ENCODE measurements around the gene PPM1E. TPM values are rescaled to one million over a fixed set of nuclear protein-coding genes. Genes with fewer than 3 reads are reported as not detected.

The PPM1E gene
- total RNA-seq, result under 1 TPM; 0.35 to 0.92 (median 0.44) TPM

GRCh38 chr17:58755577-58756245, at the start of gene PPM1E:
TSS of gene PPM1E (plus strand) at chr17:58755854.
- no peak for TF ChIP-seq CTCF (IDR thresholded peaks at IDR 0.05)
- no peak for TF ChIP-seq POLR2A (IDR thresholded peaks at IDR 0.05)
- TF ChIP-seq EP300 (IDR thresholded peaks at IDR 0.05), result no peak
- no peak for TF ChIP-seq POLR2AphosphoS5 (IDR thresholded peaks at IDR 0.05)
- no peaks in the 10 kb centered on the region for H3K9me3 ChIP-seq

GRCh38 chr17:58706351-58707140, 49.1 kb upstream of the PPM1E start:
- no peaks in the 10 kb centered on the region for H3K27me3 ChIP-seq
- no peak overlapping the region for H3K27ac ChIP-seq
- ATAC-seq, result no peak
- H3K9me3 ChIP-seq, result no peaks in the 10 kb centered on the region
- TF ChIP-seq CTCF (IDR thresholded peaks at IDR 0.05) (no peak), EP300 (IDR thresholded peaks at IDR 0.05) (no peak), POLR2A (IDR thresholded peaks at IDR 0.05) (no peak), POLR2AphosphoS5 (IDR thresholded peaks at IDR 0.05) (no peak)
- H3K36me3 ChIP-seq, result peaks cover 0 to 78% of the 10 kb centered on the region in 2 donors
- 72 to 73% methylated on average over 3 of the region's 3 CpGs for WGBS, 2 donors (ENCODE audit: low coverage in 1 of 2)
- no peaks in the 10 kb centered on the region for H3K4me1 ChIP-seq
- no peak overlapping the region for H3K4me3 ChIP-seq

More at GRCh38 chr17:58755577-58756245, at the start of gene PPM1E:
- Histone ChIP-seq H3K27ac (peak within 1 kb of the TSS in 1 of 4 donors; percentile 27), H3K4me1 (peaks cover 0 to 22% (median 9%) of the 10 kb centered on the region in 3 donors), H3K4me3 (peak within 1 kb of the TSS; percentile 17 to 60), H3K27me3 (peaks cover 71% of the 10 kb centered on the region), H3K36me3 (no peaks in the 10 kb centered on the region)
- peak; percentile 53 for ATAC-seq
- 17% methylated on average over 2 of the region's 71 CpGs; no CpG with 5 or more reads in 1 of the 2 donors for WGBS, 2 donors (ENCODE audit: low coverage in 1 of 2)

GRCh38 chr17:58710948-58711552, 44.6 kb upstream of the PPM1E start:
- peaks cover 0 to 76% of the 10 kb centered on the region in 2 donors for H3K36me3 ChIP-seq
- WGBS, 2 donors (ENCODE audit: low coverage in 1 of 2), result 47 to 54% methylated on average over 4 of the region's 4 CpGs
- no peaks in the 10 kb centered on the region for H3K27me3 ChIP-seq
- no peaks in the 10 kb centered on the region for H3K9me3 ChIP-seq
- no peak overlapping the region for H3K27ac ChIP-seq
- H3K4me1 ChIP-seq, result no peaks in the 10 kb centered on the region
- no peak overlapping the region for H3K4me3 ChIP-seq
- no peak for ATAC-seq
- TF ChIP-seq EP300 (IDR thresholded peaks at IDR 0.05) (no peak), POLR2AphosphoS5 (IDR thresholded peaks at IDR 0.05) (no peak), POLR2A (IDR thresholded peaks at IDR 0.05) (no peak), CTCF (IDR thresholded peaks at IDR 0.05) (peak; percentile 46 to 59 (median 49))

GRCh38 chr17:58722274-58722673, 33.4 kb upstream of the PPM1E start:
- no peak overlapping the region for H3K27ac ChIP-seq
- peaks cover 0 to 64% of the 10 kb centered on the region in 2 donors for H3K36me3 ChIP-seq
- H3K4me1 ChIP-seq, result no peaks in the 10 kb centered on the region
- no peak for ATAC-seq
- H3K27me3 ChIP-seq, result no peaks in the 10 kb centered on the region
- TF ChIP-seq EP300 (IDR thresholded peaks at IDR 0.05) (no peak), CTCF (IDR thresholded peaks at IDR 0.05) (no peak), POLR2A (IDR thresholded peaks at IDR 0.05) (no peak), POLR2AphosphoS5 (IDR thresholded peaks at IDR 0.05) (no peak)
- 86 to 100% methylated on average over 1 of the region's 1 CpG for WGBS, 2 donors (ENCODE audit: low coverage in 1 of 2)
- H3K9me3 ChIP-seq, result no peaks in the 10 kb centered on the region
- H3K4me3 ChIP-seq, result no peak overlapping the region
